ENCODE measurements around the gene SLC35B3.

SLC35B3 gene

DNA sequence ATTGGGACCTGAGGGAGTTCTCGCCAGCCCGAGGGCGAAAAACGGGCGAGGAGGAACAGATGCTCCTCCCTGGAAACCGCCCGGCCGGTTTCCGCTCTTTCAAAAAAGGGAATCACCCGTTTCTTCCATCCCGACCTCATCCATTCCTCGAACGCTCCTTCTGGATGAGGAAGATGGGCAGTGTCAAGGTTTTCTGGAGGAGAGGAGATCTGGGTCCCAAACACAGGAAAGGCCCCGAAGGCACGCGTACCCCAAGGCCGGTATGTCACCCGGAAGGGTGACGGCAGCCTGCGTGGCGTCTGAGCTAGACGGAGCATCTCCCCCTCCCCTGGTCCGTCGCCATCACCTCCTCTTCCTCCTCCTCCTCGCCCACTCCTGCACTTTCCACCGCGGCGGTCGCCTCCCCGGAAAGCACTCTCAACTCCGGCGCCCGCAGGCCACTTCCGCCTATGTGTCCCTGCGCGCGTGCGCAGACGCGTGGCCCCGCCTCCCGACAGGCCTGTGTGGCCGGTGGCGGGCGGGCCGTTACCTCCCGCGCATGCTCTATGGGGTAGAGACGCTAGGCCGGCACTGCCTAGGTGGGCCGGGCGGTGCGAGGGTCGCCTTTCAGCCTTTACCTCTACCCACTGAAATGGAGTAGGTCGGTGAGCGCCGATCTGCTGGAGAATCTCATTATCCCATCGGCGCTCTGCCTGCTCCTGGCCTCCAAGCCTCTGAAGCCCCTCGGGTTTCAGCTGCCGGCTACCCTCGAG is at the start of gene SLC35B3:
SLC35B3 (minus strand) TSS at position 453 of the 752 bp plus-strand sequence.
- TF ChIP-seq, protein P1, sequence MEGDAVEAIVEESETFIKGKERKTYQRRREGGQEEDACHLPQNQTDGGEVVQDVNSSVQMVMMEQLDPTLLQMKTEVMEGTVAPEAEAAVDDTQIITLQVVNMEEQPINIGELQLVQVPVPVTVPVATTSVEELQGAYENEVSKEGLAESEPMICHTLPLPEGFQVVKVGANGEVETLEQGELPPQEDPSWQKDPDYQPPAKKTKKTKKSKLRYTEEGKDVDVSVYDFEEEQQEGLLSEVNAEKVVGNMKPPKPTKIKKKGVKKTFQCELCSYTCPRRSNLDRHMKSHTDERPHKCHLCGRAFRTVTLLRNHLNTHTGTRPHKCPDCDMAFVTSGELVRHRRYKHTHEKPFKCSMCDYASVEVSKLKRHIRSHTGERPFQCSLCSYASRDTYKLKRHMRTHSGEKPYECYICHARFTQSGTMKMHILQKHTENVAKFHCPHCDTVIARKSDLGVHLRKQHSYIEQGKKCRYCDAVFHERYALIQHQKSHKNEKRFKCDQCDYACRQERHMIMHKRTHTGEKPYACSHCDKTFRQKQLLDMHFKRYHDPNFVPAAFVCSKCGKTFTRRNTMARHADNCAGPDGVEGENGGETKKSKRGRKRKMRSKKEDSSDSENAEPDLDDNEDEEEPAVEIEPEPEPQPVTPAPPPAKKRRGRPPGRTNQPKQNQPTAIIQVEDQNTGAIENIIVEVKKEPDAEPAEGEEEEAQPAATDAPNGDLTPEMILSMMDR (IDR thresholded peaks at IDR 0.05; ENCODE audit: borderline replicate concordance, control extremely low read depth, extremely low read depth, insufficient read depth, missing control alignments), result no peak
- DNase-seq (ENCODE audit: low spot score), result peak; percentile 96
- in situ Hi-C loops (cut with MboI; ENCODE audit: low sequenced_read_pairs, unreplicated experiment), result no loop called here

DNA sequence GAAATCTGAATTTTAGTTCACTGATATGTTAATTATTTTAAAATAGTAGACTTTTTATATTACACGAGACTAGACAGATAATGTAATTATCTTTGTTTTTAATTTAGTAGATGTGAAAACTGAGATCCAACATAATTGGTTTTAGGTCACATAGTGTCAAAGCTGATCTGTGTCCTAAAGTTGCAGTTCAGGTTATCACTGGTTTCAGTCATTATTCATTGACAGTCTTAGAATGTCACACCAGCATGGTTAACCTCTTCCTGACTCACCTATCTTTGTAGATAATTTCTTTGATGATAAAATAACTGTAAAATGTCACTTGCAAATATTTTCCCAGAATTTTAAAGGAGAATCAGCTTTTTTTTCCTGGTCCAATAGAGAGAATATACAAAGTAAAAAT is 48.3 kb upstream of the SLC35B3 start:
- in situ Hi-C loops (cut with MboI; ENCODE audit: low sequenced_read_pairs, unreplicated experiment), result no loop called here
- DNase-seq (ENCODE audit: low spot score), result no peak
- TF ChIP-seq, protein P1 (IDR thresholded peaks at IDR 0.05; ENCODE audit: borderline replicate concordance, control extremely low read depth, extremely low read depth, insufficient read depth, missing control alignments), result no peak

DNA sequence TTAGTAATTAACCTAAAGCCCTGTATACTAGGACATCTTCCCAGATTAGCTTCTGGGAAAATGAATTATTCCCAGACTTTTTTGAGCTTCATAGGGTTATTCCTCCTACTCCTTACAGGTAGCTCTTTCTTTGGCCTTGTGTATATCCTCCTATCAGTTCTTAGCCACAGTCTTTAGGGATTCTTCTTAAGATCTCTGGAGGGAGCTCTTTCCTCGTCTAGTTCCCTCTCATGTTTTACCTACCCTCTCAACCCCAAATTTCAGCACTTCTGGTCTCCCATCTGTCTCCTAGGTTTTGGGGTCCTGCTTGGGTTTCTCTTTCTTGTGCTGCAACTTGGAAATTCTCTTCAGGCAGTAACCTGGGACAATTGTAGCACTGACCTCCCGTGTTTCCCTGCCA is 46.4 kb upstream of the SLC35B3 start:
- in situ Hi-C loops (cut with MboI; ENCODE audit: low sequenced_read_pairs, unreplicated experiment), result no loop called here
- TF ChIP-seq, protein P1 (IDR thresholded peaks at IDR 0.05; ENCODE audit: borderline replicate concordance, control extremely low read depth, extremely low read depth, insufficient read depth, missing control alignments), result no peak
- DNase-seq (ENCODE audit: low spot score), result peak; percentile 21

DNA sequence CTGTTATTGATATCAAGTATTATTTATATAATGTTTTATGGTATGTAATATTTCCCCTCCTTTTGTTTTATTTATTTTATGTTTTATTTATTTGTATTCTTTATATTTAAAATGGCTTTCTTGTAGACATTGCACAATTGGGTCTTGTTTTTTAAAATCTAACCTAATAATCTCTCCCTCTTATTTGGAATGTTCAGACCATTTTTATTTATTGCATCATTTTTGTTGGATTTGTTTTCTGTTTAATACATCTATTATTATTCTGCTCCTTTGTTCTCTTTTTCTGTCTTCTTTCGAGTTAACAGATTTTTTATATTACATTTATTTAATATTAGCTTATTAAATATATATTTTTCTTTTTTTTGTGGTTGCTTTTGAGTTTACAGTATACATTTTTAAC is 43.1 kb upstream of the SLC35B3 start:
- no peak for DNase-seq (ENCODE audit: low spot score)
- in situ Hi-C loops (cut with MboI; ENCODE audit: low sequenced_read_pairs, unreplicated experiment), result no loop called here
- TF ChIP-seq, protein P1 (IDR thresholded peaks at IDR 0.05; ENCODE audit: borderline replicate concordance, control extremely low read depth, extremely low read depth, insufficient read depth, missing control alignments), result no peak

DNA sequence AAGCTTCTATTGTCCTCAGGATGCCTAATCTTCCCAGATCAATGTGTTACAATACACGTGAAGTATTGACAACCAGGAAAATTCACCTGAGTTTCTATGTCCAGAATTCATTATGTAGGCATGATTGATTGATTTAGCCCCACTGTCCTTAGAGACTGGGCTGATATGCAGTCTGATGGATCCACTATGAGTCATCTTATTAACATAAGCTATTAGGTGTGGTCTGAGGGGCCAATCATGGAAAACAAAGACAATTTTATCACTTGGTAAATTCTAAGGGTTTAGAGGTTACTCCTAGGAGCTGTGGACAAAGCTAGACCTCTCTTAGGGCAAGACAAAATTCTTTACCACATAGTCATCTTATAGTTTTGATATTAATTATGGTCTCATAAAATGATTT is 41.3 kb upstream of the SLC35B3 start:
- in situ Hi-C loops (cut with MboI; ENCODE audit: low sequenced_read_pairs, unreplicated experiment), result no loop called here
- TF ChIP-seq, protein P1 (IDR thresholded peaks at IDR 0.05; ENCODE audit: borderline replicate concordance, control extremely low read depth, extremely low read depth, insufficient read depth, missing control alignments), result no peak
- no peak for DNase-seq (ENCODE audit: low spot score)

DNA sequence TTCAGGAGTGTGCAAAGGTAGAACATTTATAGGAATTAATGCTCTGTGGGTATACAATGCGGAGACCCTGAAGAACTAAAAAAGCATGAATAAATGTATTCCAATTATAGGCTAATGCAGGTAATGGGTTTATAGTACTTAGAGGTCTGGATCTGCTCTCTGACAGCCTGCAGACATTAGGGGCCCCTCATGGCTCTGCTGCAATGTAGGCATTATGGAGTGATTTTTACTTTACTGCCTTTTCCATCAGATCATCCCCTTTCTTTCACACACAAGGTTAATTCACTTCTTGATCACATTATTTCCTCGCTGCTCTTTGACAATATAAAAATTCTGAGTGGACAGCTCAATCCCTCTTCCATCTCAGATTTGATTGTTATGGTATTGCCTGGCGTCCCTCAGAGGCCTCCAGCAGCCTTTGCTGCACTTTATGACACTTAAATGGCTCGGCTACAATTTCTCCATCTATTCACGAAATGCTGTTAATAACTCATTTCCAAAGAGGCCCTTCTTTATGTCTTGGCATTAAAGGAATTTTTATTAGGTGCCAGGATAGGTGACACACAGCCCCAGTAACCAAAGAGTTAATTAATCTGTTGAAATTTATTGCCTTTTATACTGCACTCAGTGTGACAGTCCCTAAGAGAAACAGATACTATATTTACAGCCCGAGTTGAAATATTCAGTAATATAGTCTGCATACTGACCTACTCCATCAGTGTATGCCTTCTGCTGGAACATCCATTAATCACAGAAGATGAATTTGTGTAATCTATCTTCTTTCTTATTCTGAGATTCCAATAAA is 33.4 kb upstream of the SLC35B3 start:
- in situ Hi-C loops (cut with MboI; ENCODE audit: low sequenced_read_pairs, unreplicated experiment), result no loop called here
- DNase-seq (ENCODE audit: low spot score), result no peak
- TF ChIP-seq, protein P1 (IDR thresholded peaks at IDR 0.05; ENCODE audit: borderline replicate concordance, control extremely low read depth, extremely low read depth, insufficient read depth, missing control alignments), result no peak
